K562 (cell line): ENCODE measurements around the gene NAB1. TPM values are rescaled to one million over a fixed set of nuclear protein-coding genes. Genes with fewer than 3 reads are reported as not detected.

Source experiments
- CHD7 ChIP-seq: fragments of 200-600 bp; sonication (generic); IDR thresholded peaks from one replicate; pipeline ENCODE4 v1.6.1; 2012; ENCODE audit warnings: mild to moderate bottlenecking, low read depth, low read length, inconsistent platforms
- FOXA1 ChIP-seq: fragments of 450-650 bp; IDR thresholded peaks from 2 replicates; pipeline ENCODE4 v1.6.1; 2016; ENCODE audit warnings: mild to moderate bottlenecking, borderline replicate concordance
- HDGF ChIP-seq: fragments of 450-650 bp; IDR thresholded peaks from 2 replicates; pipeline ENCODE4 v1.6.1; 2016
- NFXL1 ChIP-seq: fragments of 450-650 bp; formaldehyde crosslinking; IDR thresholded peaks from 2 replicates; pipeline ENCODE4 v1.4.0; 2021; ENCODE audit warnings: mild to moderate bottlenecking
- RHOXF2B ChIP-seq: fragments of 250-450 bp; sonication (Bioruptor Pico); conservative IDR thresholded peaks from 2 replicates; pipeline ENCODE4 v1.5.1; 2021
- ZNF318 ChIP-seq, 2 experiments: fragments of 450-650 bp; IDR thresholded peaks; 2 replicates each; pipeline ENCODE4 v1.6.1; 2016; ENCODE audit warnings: mild to moderate bottlenecking in 2 of 2, borderline replicate concordance in 1 of 2, low read depth in 1 of 2, moderate library complexity in 1 of 2
- ZNF785 ChIP-seq: fragments of 250-450 bp; sonication (Bioruptor Pico); IDR thresholded peaks from 2 replicates; pipeline ENCODE4 v1.4.0; 2020; ENCODE audit warnings: mild to moderate bottlenecking
- polyA plus RNA-seq, 8 experiments: library from polyadenylated mRNA; depleted of rRNA in 4 of 8; stranded (reverse) in 5 of 8; unstranded in 3 of 8; fragments of >200 nt; fragmentation: Nextera tagmentation in 2 of 8; fragmentation: Illumina TruSeq in 1 of 8; extraction: Ambion mirVana in 2 of 8; extraction: Trizol in 1 of 8; gene quantifications; 2 replicates each; pipeline versions ENCODE4 v1.2.1 to v1.2.3, GENCODE V29; 2011 to 2014; ENCODE audit warnings: inconsistent platforms in 1 of 8, missing spikeins in 1 of 8
- total RNA-seq, 7 experiments: library from RNA; depleted of rRNA in 6 of 7; stranded (reverse); fragments of >200 nt in 6 of 7; fragmentation: Illumina TruSeq in 2 of 7; extraction: Trizol in 2 of 7; gene quantifications; 2 replicates each; pipeline versions ENCODE4 v1.2.1 to v1.2.3, GENCODE V29; 2011 to 2021; ENCODE audit warnings: low replicate concordance in 1 of 7

NAB1 gene
- total and polyA plus RNA-seq, 9 of the 15 experiments (the other 6 are each of a cell fraction or from before 2014, with no cell fraction given), result 3.1 to 23.0 (median 16.3) TPM

- TF ChIP-seq ZNF318 (IDR thresholded peaks at IDR 0.05; ENCODE audit: borderline replicate concordance in 1 of 2, low read depth in 1 of 2) (no peak), ZNF785 (CRISPR knock-in tag) (no peak), HDGF (no peak), FOXA1 (no peak), RHOXF2B (CRISPR knock-in tag) (no peak), CHD7 (no peak), NFXL1 (CRISPR knock-in tag) (no peak)
Observed at GRCh38 chr2:190649035-190649797, at the start of gene NAB1 (continued).
